Erythroblast (primary cell): ENCODE measurements around the gene SPNS2.

Experiments used
- DNase-seq, 2 experiments: peaks; one replicate each; lab custom pipeline; 2025; lab: John Stamatoyannopoulos, UW
- GATA1 ChIP-seq: IDR thresholded peaks from 2 replicates; pipeline ENCODE4 v1.6.1; 2011; ENCODE audit warnings: low read depth, mild to moderate bottlenecking, control low read depth, low read length, moderate library complexity
- POLR2A ChIP-seq: IDR thresholded peaks from 2 replicates; pipeline ENCODE4 v1.6.1; 2011; ENCODE audit warnings: mild to moderate bottlenecking, low read length

SPNS2 gene

GRCh38 chr17:4476017-4476416, 22.7 kb upstream of the SPNS2 start:
- no peak for TF ChIP-seq POLR2A
- DNase-seq: no peak

GRCh38 chr17:4476511-4477070, 22.1 kb upstream of the SPNS2 start:
- DNase-seq: no peak
- TF ChIP-seq GATA1 (no peak), POLR2A (no peak)

DNA sequence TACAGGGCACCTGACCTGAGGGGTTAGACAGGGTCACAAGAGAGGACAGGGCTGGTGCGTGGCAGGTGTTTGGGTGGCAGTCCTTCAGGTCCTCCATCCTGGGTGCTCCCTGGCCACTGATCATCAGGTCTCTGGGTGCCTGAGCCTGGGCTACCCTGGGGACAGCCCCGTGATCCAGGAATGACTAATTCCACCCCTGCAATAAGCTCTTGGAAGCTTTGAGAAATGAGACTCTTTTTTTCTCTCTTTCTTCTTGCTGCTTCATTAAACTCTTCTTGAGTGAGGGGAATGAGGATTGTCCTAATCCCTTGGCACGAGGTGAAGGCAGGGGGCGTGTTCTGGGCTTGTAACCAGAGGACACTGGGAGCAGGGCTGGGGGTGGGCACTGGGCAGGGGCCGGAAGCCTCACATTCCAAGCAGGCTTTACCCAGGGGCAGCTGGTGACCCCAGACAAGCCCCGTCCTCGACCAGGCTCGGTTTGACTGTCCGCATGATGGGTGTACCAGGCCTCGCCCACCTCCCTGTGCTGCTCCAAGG, 21.4 kb upstream of the SPNS2 start:
- DNase-seq: no peak
- TF ChIP-seq GATA1 (no peak), POLR2A (no peak)

DNA sequence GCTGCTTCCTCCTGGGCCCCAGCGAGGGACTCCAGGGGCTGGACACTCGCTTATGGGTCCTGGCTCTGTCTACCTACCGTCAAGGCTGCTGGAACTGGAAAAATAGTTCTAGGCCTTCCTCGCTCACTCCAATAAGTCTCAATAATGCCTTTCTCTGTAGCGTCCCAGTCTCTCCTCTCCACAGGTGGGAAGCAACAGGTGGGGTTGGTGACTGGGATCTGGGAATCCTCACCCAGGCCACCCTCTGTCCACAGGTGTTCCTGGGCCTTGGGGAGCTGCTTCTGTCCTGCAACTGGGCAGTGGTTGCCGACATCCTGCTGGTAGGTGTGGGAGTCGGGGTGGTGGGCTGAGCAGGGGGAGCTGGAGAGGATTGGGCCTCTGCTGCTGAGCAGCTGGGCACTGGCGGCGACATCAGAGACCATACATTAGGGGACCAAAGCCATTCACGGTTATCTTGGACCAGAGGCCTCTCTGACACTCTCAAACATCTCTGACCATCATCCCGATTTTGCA, 20.3 kb upstream of the SPNS2 start:
- no peak for DNase-seq
- TF ChIP-seq GATA1: no peak
- no peak for TF ChIP-seq POLR2A

DNA sequence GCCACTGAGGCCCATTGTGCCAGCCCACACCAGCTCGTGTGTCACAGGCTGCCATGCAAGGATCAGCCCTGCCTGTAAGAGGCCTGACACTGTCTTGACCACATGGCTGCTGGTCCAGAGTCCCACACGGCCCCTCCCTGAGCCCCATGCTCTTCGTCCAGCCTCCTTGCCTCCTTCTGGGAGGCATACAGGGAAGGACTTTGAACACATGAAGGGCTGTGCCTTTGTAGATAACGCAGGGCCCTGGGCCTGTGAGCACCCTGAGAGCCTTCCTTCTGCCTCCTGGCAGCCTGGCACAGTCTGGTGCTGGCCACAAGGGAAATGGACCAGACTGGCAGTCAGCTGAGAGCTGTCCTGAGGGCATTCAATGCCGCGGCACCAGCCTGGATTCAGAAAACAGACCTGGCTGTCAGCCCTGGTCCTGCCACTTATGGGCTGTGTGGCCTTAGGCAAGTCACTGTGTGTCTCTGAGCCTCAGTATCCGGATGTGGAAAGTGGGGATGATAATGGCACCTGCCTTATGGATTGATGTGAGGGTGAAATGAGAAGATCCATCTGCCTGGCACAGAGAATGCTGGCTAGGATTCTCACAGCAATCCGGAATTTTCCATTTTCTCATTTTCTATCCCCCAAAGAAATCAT, 19.2 kb upstream of the SPNS2 start:
- no peak for TF ChIP-seq GATA1
- TF ChIP-seq POLR2A: no peak
- DNase-seq: no peak

DNA sequence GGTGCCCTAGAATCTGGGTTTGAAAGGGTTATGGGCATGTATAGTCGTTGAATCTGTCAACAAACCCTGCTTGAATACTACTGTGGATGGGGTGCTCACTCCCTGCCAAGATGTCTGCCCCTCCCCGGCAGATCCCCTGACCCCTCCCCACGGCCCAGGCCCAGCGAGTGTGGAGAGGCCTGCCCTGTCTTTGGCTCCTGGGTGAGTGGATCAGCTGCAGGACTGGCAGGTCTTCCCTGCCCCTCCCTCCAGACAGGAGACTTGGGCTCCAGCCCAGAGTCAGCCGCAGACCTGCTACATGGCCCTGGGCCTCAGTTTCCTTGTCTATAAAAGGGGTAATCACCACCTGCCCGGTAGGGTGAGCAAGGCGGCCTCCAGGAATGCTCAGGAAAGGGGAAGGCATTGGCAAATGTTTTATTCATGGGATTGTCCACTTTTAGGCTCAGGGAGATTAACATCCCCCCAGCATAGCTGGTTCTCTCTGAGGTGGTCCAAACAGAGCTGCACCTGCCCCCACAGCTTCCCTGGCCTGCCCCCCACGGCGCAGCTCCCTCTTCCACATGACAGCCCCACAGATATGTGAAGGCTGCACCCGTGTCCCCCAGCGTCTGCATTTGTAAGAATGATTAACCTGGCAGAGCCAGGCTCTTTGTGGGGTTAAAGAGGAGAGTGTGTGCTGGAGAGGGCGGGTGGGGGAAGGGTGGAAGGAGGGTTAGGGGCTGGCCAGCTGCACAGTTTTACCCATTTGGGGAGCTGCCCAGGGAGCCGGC, 18.5 kb upstream of the SPNS2 start:
- TF ChIP-seq GATA1 (no peak), POLR2A (no peak)
- DNase-seq: no peak

GRCh38 chr17:4480929-4481898, 17.5 kb upstream of the SPNS2 start:
- no peak for DNase-seq
- TF ChIP-seq POLR2A: no peak
- no peak for TF ChIP-seq GATA1

GRCh38 chr17:4482338-4483011, 16.2 kb upstream of the SPNS2 start:
- no peak for DNase-seq
- no peak for TF ChIP-seq POLR2A
- no peak for TF ChIP-seq GATA1

DNA sequence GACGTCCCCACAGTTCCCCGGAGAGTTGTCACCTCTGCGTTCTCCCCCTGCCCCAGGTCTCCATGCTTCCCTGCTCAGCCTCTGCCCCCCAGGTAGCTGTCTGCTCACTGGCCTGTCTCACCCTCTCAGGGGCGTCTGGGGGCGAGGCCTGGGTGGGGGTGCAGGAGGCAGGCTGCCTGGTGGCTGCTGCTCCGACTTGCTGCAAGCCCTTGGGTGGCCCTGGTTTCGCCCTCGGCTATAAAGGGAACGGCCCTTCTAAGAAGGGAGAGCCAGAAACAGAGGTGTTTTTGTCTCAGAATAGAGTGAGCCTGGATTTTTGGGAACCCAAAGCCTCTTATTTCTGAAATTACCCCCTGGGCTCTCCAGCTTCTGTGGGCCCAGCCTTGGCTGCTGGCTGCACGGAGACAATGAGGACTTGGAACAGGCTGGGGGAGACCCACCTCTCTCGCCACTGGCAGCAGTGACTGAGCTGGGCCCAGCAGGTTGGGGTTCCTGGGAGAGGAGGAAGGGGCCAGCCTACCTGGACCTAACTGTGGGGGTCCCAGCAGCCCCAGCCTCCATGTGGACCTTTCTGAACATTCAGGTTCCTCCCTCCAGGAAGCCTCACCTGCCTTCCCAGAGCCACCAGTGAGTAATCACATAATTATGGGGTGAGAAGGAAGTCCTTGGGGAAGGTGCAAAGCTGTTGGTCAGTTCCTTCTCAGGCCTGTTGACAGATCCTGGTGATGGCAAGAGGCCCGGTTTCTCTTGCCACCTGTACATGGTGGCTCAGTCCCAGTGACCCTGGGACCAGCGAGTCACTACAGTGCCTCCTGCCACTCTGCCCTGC, 15.5 kb upstream of the SPNS2 start:
- DNase-seq: no peak
- TF ChIP-seq GATA1 (no peak), POLR2A (no peak)

- DNase-seq: no peak
- TF ChIP-seq POLR2A (no peak), GATA1 (no peak)
Measured at GRCh38 chr17:4485676-4486646, 12.7 kb upstream of the SPNS2 start.

- DNase-seq: no peak
- no peak for TF ChIP-seq GATA1
- no peak for TF ChIP-seq POLR2A
Measured at GRCh38 chr17:4487296-4487695, 11.4 kb upstream of the SPNS2 start.
